H1 (cell line): Measurements from ENCODE around the gene WAC. TPM values are rescaled to one million over a fixed set of nuclear protein-coding genes. Genes with fewer than 3 reads are reported as not detected.

Source experiments
- CTCF ChIA-PET: fragments of 300-600 bp; sonication (Branson Sonifier 250); formaldehyde crosslinking; loops from one replicate; lab custom pipeline; 2021; ENCODE audit not compliant: partially characterized antibody; lab: Charles Lee
- POLR2A ChIA-PET: fragments of 300-600 bp; sonication (Branson Sonifier 250); formaldehyde crosslinking; loops from one replicate; lab custom pipeline; 2021; ENCODE audit warnings: inconsistent platforms; ENCODE audit not compliant: partially characterized antibody; lab: Charles Lee
- DNase-seq, 2 experiments: peaks; one replicate each; pipeline versions ENCODE4 v3.0.0 to v3.0.0-alpha.2; 2010 to 2022; ENCODE audit warnings: low spot score in 2 of 2, low read depth in 1 of 2, mixed read lengths in 1 of 2
- FAIRE-seq: peaks from 2 replicates; lab custom pipeline; 2011; peaks lifted over from hg19 to GRCh38; lab: Jason Lieb, UNC
- H2AFZ ChIP-seq: 2 replicates; pipeline ENCODE4 v1.8.1; 2012; ENCODE audit warnings: low read length, inconsistent platforms
- H2AK5ac ChIP-seq: 2 replicates; pipeline ENCODE4 v1.6.1; 2013; ENCODE audit warnings: low read depth, low read length
- H2BK120ac ChIP-seq: replicated peaks from 2 replicates; pipeline ENCODE3; 2013; ENCODE audit warnings: low read depth, low read length, inconsistent platforms
- H2BK12ac ChIP-seq: 2 replicates; pipeline ENCODE4 v1.6.1; 2013; ENCODE audit warnings: low read depth, low read length
- H2BK15ac ChIP-seq: 2 replicates; pipeline ENCODE4 v1.6.1; 2013; ENCODE audit warnings: low read length
- H2BK20ac ChIP-seq: 2 replicates; pipeline ENCODE4 v1.6.1; 2013; ENCODE audit warnings: low read length
- H2BK5ac ChIP-seq: 2 replicates; pipeline ENCODE4 v1.6.1; 2013; ENCODE audit warnings: low read depth, low read length
- H3K14ac ChIP-seq: 2 replicates; pipeline ENCODE4 v1.6.1; 2013; ENCODE audit warnings: inconsistent platforms; ENCODE audit not compliant: insufficient read length
- H3K18ac ChIP-seq: 2 replicates; pipeline ENCODE4 v1.6.1; 2013; ENCODE audit warnings: low read length; ENCODE audit errors: extremely low read depth
- H3K23ac ChIP-seq: 2 replicates; pipeline ENCODE4 v1.6.1; 2013; ENCODE audit warnings: inconsistent platforms; ENCODE audit not compliant: insufficient read length
- H3K23me2 ChIP-seq: 2 replicates; pipeline ENCODE4 v1.6.1; 2013; ENCODE audit warnings: low read depth, low read length
- H3K27ac ChIP-seq: 2 replicates; pipeline ENCODE4 v1.6.1; 2011; ENCODE audit warnings: low read depth, low read length, inconsistent platforms
- H3K27me3 ChIP-seq, 4 experiments: replicated peaks in 1 of 4; 1 replicate in 1 of 4; 2 replicates in 3 of 4; pipeline versions ENCODE4 v1.6.1 to v1.8.1; 2011 to 2013; ENCODE audit warnings: low read length in 3 of 4, mild to moderate bottlenecking in 3 of 4, inconsistent platforms in 2 of 4, mixed read lengths in 2 of 4, moderate library complexity in 1 of 4; ENCODE audit not compliant: control insufficient read depth in 3 of 4, insufficient read depth in 3 of 4; ENCODE audit errors: extremely low read depth in 1 of 4
- H3K36me3 ChIP-seq, 4 experiments: 2 replicates each; pipeline versions ENCODE4 v1.6.1 to v1.8.1; 2011 to 2013; ENCODE audit warnings: mild to moderate bottlenecking in 4 of 4, low read length in 3 of 4, moderate library complexity in 2 of 4, control low read depth in 1 of 4, inconsistent platforms in 1 of 4; ENCODE audit not compliant: insufficient read depth in 4 of 4, control insufficient read depth in 2 of 4
- H3K4ac ChIP-seq: replicated peaks from 2 replicates; pipeline ENCODE3; 2013; ENCODE audit warnings: low read length, low read depth, mixed read lengths, inconsistent platforms; ENCODE audit not compliant: insufficient read length
- H3K4me1 ChIP-seq, 4 experiments: replicated peaks in 1 of 4; 1 replicate in 1 of 4; 2 replicates in 3 of 4; pipeline versions ENCODE4 v1.6.1 to v1.8.1; 2011 to 2013; ENCODE audit warnings: low read length in 3 of 4, inconsistent platforms in 2 of 4, mixed read lengths in 1 of 4; ENCODE audit not compliant: insufficient read depth in 4 of 4, control insufficient read depth in 3 of 4
- H3K4me2 ChIP-seq, 2 experiments: 2 replicates each; pipeline versions ENCODE4 v1.6.1 to v1.8.1; 2011 to 2013; ENCODE audit warnings: low read depth in 2 of 2, low read length in 2 of 2, control low read depth in 1 of 2, inconsistent platforms in 1 of 2, mild to moderate bottlenecking in 1 of 2; ENCODE audit not compliant: insufficient read depth in 1 of 2
- H3K4me3 ChIP-seq, 4 experiments: fragments of 200-600, 300-600 bp in 1 of 4; sonication (generic), shearing (Covaris generic), sonication (Bioruptor Twin) in 1 of 4; 2 replicates each; pipeline versions ENCODE4 v1.5.1 to v1.8.1; 2011 to 2016; ENCODE audit warnings: low read length in 4 of 4, low read depth in 3 of 4, control low read depth in 2 of 4, inconsistent platforms in 2 of 4, mild to moderate bottlenecking in 2 of 4, mixed read lengths in 1 of 4, moderate library complexity in 1 of 4; ENCODE audit not compliant: insufficient read depth in 2 of 4; ENCODE audit errors: extremely low read depth in 1 of 4
- H3K56ac ChIP-seq: replicated peaks from 2 replicates; pipeline ENCODE3; 2013; ENCODE audit warnings: low read depth, mild to moderate bottlenecking, mixed read lengths, low read length, inconsistent platforms; ENCODE audit not compliant: insufficient read length
- H3K79me1 ChIP-seq: 2 replicates; pipeline ENCODE4 v1.6.1; 2013; ENCODE audit warnings: low read depth, low read length, control low read depth
- H3K79me2 ChIP-seq, 2 experiments: 2 replicates each; pipeline versions ENCODE4 v1.6.1 to v1.8.1; 2012 to 2013; ENCODE audit warnings: low read length in 2 of 2, mild to moderate bottlenecking in 2 of 2, inconsistent platforms in 1 of 2; ENCODE audit not compliant: insufficient read depth in 2 of 2, control insufficient read depth in 1 of 2
- H3K9ac ChIP-seq, 4 experiments: replicated peaks in 1 of 4; 1 replicate in 1 of 4; 2 replicates in 3 of 4; pipeline versions ENCODE4 v1.6.1 to v1.8.1; 2011 to 2013; ENCODE audit warnings: low read depth in 3 of 4, low read length in 3 of 4, control low read depth in 2 of 4, mild to moderate bottlenecking in 2 of 4, moderate library complexity in 2 of 4, inconsistent platforms in 1 of 4; ENCODE audit errors: extremely low read depth in 1 of 4
- H3K9me3 ChIP-seq, 2 experiments: 2 replicates each; pipeline versions ENCODE4 v1.6.1 to v1.8.1; 2012 to 2013; ENCODE audit warnings: mild to moderate bottlenecking in 2 of 2, moderate library complexity in 2 of 2, control low read depth in 1 of 2, inconsistent platforms in 1 of 2, low read depth in 1 of 2, low read length in 1 of 2, mixed read lengths in 1 of 2; ENCODE audit not compliant: insufficient read depth in 2 of 2
- H4K20me1 ChIP-seq, 2 experiments: replicated peaks in 1 of 2; 2 replicates each; pipeline versions ENCODE3 to v1.8.1; 2011 to 2013; ENCODE audit warnings: inconsistent platforms in 2 of 2, low read length in 2 of 2, mild to moderate bottlenecking in 1 of 2; ENCODE audit not compliant: insufficient read depth in 2 of 2, control insufficient read depth in 1 of 2
- H4K5ac ChIP-seq: 2 replicates; pipeline ENCODE4 v1.6.1; 2013; ENCODE audit warnings: low read length, low read depth, mixed read lengths, inconsistent platforms; ENCODE audit not compliant: insufficient read length
- H4K8ac ChIP-seq: 2 replicates; pipeline ENCODE4 v1.8.0; 2013; ENCODE audit warnings: mild to moderate bottlenecking, moderate library complexity, low read length, inconsistent platforms; ENCODE audit not compliant: insufficient read depth; ENCODE audit errors: extremely low read depth
- H4K91ac ChIP-seq: replicated peaks from 2 replicates; pipeline ENCODE3; 2013; ENCODE audit warnings: low read length, mixed read lengths, inconsistent platforms; ENCODE audit not compliant: insufficient read length
- ASH2L ChIP-seq: fragments of 200-600, 300-600 bp; sonication (generic); IDR thresholded peaks from one replicate; pipeline ENCODE4 v1.7.1; 2017; ENCODE audit warnings: low read length
- E2F6 ChIP-seq: IDR thresholded peaks from 2 replicates; pipeline ENCODE4 v1.6.1; 2012; ENCODE audit warnings: inconsistent platforms
- GABPA ChIP-seq: IDR thresholded peaks from 2 replicates; pipeline ENCODE4 v1.6.1; 2011; ENCODE audit warnings: mild to moderate bottlenecking, low read length, moderate library complexity, borderline replicate concordance; ENCODE audit not compliant: insufficient read depth
- GTF2F1 ChIP-seq: IDR thresholded peaks from 2 replicates; pipeline ENCODE4 v1.6.1; 2012; ENCODE audit warnings: low read depth, low read length, improper control_type of control experiment, borderline replicate concordance
- KDM5A ChIP-seq: fragments of 200-600 bp; IDR thresholded peaks from 2 replicates; pipeline ENCODE4 v1.7.1; 2012; ENCODE audit warnings: mild to moderate bottlenecking, low read length, inconsistent platforms, mixed read lengths
- NANOG ChIP-seq: IDR thresholded peaks from 2 replicates; pipeline ENCODE4 v1.6.1; 2011; ENCODE audit warnings: low read length, low read depth, mild to moderate bottlenecking, inconsistent platforms; ENCODE audit not compliant: insufficient read depth, poor library complexity, severe bottlenecking
- PHF8 ChIP-seq: fragments of 200-600 bp; sonication (generic); conservative IDR thresholded peaks from 2 replicates; pipeline ENCODE4 v1.7.1; 2012; ENCODE audit warnings: low read depth, mild to moderate bottlenecking, inconsistent platforms, low read length, moderate library complexity
- SIN3A ChIP-seq, 2 experiments: IDR thresholded peaks in 1 of 2; conservative IDR thresholded peaks in 1 of 2; 2 replicates each; pipeline ENCODE4 v1.6.1; 2011 to 2012; ENCODE audit warnings: low read length in 2 of 2, improper control_type of control experiment in 1 of 2, low read depth in 1 of 2, mild to moderate bottlenecking in 1 of 2
- SIRT6 ChIP-seq: IDR thresholded peaks from one replicate; pipeline ENCODE4 v1.7.1; 2012; ENCODE audit warnings: low read length, inconsistent platforms
- SRF ChIP-seq: IDR thresholded peaks from 2 replicates; pipeline ENCODE4 v1.6.1; 2011; ENCODE audit warnings: mild to moderate bottlenecking, low read depth, low read length, moderate library complexity
- SUZ12 ChIP-seq: fragments of 200-600 bp; sonication (generic); IDR thresholded peaks from 2 replicates; pipeline ENCODE4 v1.6.1; 2012; ENCODE audit warnings: mild to moderate bottlenecking, inconsistent platforms, low read length, moderate library complexity, mixed read lengths
- WGBS, 2 experiments: shearing (Covaris generic) in 1 of 2; methylation state at CpG; one replicate each; pipeline versions ENCODE4 v1.1.6 to v1.1.7; 2013 to 2015; ENCODE audit warnings: low lambda C conversion rate in 2 of 2, mixed read lengths in 2 of 2, inconsistent platforms in 1 of 2, low coverage in 1 of 2, missing lambda C conversion rate in 1 of 2; ENCODE audit not compliant: insufficient replicate concordance in 2 of 2, insufficient coverage in 1 of 2, insufficient read length in 1 of 2; ENCODE audit errors: extremely low coverage in 1 of 2, missing lambda C conversion rate in 1 of 2; 5-methylcytosine and 5-hydroxymethylcytosine counted together
- polyA plus RNA-seq, 7 experiments: library from polyadenylated mRNA; depleted of rRNA in 3 of 7; stranded (reverse) in 5 of 7; unstranded in 2 of 7; fragments of >200 nt in 5 of 7; fragments of 200-250 nt in 2 of 7; gene quantifications; 1 replicate in 5 of 7; 2 replicates in 1 of 7; 4 replicates in 1 of 7; pipeline versions ENCODE4 v1.2.1 to v1.2.3, GENCODE V29; 2011 to 2013; ENCODE audit warnings: missing spikeins in 2 of 7, mixed read lengths in 2 of 7
- total RNA-seq: library from RNA; stranded (reverse); fragmentation: NEBNext Ultra II Directional; extraction: Animal tissue kit (Norgen Biotek cat#: 25700); gene quantifications from 2 replicates; pipeline ENCODE4 v1.2.1, GENCODE V29; 2021

The WAC gene
- total and polyA plus RNA-seq, 2 of the 8 experiments (the other 6 are each of a cell fraction or from before 2014, with no cell fraction given): 72.9 to 128 TPM

GRCh38 chr10:28564905-28565304 lies 32.0 kb downstream of the WAC start:
- Histone ChIP-seq H3K14ac (no peak overlapping the region), H4K5ac (no peak overlapping the region), H2BK5ac (no peak overlapping the region), H3K23me2 (no peaks in the 10 kb centered on the region), H2BK20ac (no peak overlapping the region), H3K4me1 (peaks cover 0 to 10% (median 6%) of the 10 kb centered on the region in 4 experiments; a peak in 4 of 7 replicates), H3K9me3 (no peaks in the 10 kb centered on the region), H2BK12ac (no peak overlapping the region), H4K20me1 (peaks cover 33 to 37% of the 10 kb centered on the region in 2 experiments), H4K8ac (no peak overlapping the region), H3K27ac (no peak overlapping the region), H4K91ac (no peak overlapping the region), H2AK5ac (no peak overlapping the region), H2AFZ (no peak overlapping the region), H3K56ac (no peak overlapping the region), H3K4me3 (no peak overlapping the region), H3K36me3 (peaks cover 0 to 45% (median 6%) of the 10 kb centered on the region in 4 experiments; a peak in 5 of 8 replicates), H2BK120ac (no peak overlapping the region), H3K9ac (no peak overlapping the region), H3K4ac (no peak overlapping the region), H3K4me2 (no peak overlapping the region), H2BK15ac (no peak overlapping the region), H3K79me2 (peaks cover 38 to 99% of the 10 kb centered on the region in 2 experiments), H3K27me3 (no peaks in the 10 kb centered on the region), H3K23ac (no peak overlapping the region), H3K79me1 (0 out of 2 replicates have a peak, but pooled peaks cover 2% of the 10 kb centered on the region), H3K18ac (no peak overlapping the region)
- ChIA-PET POLR2A (interaction anchor here (1.4 to 1.9 kb wide), 3 partner anchors 8 to 16 kb away, joined by 5 to 8 read pairs (median 6); no protein-coding TSS in a partner anchor), CTCF (no interaction called here)
- WGBS, 2 experiments: 89% methylated on average over 6 of the region's 6 CpGs; no CpG with 5 or more reads in 1 of the 2 experiments
- FAIRE-seq: no peak
- DNase-seq: no peak
- TF ChIP-seq SIN3A (conservative IDR thresholded peaks at IDR 0.05 in 1 of 2, IDR thresholded peaks at IDR 0.05 in 1 of 2; ENCODE audit: low read depth in 1 of 2, low read length in 2 of 2): no peak
- no peak for TF ChIP-seq NANOG
- TF ChIP-seq GABPA: no peak
- TF ChIP-seq GTF2F1: no peak
- no peak for TF ChIP-seq ASH2L
- TF ChIP-seq SRF: no peak
- TF ChIP-seq PHF8: no peak
- no peak for TF ChIP-seq SIRT6
- no peak for TF ChIP-seq SUZ12
- TF ChIP-seq E2F6: no peak
- no peak for TF ChIP-seq KDM5A
